ENCODE data around the gene NEGR1.

NEGR1 gene

DNA sequence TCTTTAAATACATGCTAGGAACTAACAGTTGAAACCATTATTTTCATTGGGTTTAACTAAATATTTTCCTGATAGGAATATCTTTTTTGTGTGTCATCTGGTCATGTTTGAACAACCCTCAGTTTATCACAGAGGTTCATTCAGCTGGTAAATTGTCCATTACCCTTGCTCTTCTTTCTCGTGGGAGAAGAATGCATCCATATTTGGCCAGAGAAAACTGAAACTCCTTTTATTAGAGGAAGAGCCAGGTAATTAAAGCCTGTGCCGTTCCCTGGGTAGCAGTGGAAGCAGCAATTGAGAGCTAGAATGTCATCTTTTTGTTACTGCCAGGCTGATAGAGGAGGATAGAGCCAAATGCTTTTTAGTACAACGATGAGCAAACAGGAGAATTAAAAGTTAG lies 614.3 kb downstream of the NEGR1 start:
- TF ChIP-seq ZFX (IDR thresholded peaks at IDR 0.05; ENCODE audit: borderline replicate concordance) = no peak
- TF ChIP-seq, protein P1, sequence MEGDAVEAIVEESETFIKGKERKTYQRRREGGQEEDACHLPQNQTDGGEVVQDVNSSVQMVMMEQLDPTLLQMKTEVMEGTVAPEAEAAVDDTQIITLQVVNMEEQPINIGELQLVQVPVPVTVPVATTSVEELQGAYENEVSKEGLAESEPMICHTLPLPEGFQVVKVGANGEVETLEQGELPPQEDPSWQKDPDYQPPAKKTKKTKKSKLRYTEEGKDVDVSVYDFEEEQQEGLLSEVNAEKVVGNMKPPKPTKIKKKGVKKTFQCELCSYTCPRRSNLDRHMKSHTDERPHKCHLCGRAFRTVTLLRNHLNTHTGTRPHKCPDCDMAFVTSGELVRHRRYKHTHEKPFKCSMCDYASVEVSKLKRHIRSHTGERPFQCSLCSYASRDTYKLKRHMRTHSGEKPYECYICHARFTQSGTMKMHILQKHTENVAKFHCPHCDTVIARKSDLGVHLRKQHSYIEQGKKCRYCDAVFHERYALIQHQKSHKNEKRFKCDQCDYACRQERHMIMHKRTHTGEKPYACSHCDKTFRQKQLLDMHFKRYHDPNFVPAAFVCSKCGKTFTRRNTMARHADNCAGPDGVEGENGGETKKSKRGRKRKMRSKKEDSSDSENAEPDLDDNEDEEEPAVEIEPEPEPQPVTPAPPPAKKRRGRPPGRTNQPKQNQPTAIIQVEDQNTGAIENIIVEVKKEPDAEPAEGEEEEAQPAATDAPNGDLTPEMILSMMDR (IDR thresholded peaks at IDR 0.05) = no peak
- no peak overlapping the region for H3K27ac ChIP-seq

DNA sequence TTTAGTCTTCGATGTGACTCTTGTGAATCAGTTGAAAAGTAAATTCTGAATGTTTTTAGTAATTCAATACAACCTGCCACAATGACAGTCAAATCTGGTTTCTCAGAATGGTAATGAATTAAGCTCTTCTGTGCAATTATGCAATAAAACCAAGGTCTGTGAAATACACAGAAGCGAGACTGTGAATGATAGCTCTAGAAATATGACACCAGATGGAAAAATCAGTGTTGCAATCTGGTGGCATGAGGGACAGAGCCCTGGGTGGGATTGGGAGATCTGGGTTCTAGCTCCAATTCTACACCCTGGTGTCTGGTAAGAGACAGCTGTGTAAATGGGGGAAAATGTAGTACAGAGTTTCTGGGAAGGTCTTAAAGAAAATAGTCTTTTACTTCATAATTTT lies 615.1 kb downstream of the NEGR1 start:
- TF ChIP-seq, protein P1 (IDR thresholded peaks at IDR 0.05) = no peak
- TF ChIP-seq ZFX (IDR thresholded peaks at IDR 0.05; ENCODE audit: borderline replicate concordance) = no peak
- no peak overlapping the region for H3K27ac ChIP-seq

DNA sequence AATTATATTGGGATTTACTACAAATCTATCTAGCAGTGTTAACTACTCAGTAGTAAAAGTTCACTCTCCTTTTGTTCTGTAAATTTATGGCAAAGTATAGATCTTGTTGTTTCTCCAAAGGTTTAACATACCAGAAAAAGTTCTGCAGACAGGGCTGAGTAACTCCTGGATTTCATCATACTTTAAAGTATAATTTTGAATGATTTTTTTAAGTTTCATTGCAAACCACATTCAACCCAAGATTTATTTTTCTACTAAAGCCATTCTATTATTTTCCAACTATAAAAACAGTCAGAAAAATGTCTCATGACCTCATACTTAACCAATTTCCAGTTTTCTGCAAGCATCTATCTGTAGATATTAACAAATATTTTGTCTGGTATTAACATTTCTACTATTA lies 615.7 kb downstream of the NEGR1 start:
- TF ChIP-seq, protein P1 (IDR thresholded peaks at IDR 0.05) = no peak
- TF ChIP-seq ZFX (IDR thresholded peaks at IDR 0.05; ENCODE audit: borderline replicate concordance) = no peak
- no peak overlapping the region for H3K27ac ChIP-seq

DNA sequence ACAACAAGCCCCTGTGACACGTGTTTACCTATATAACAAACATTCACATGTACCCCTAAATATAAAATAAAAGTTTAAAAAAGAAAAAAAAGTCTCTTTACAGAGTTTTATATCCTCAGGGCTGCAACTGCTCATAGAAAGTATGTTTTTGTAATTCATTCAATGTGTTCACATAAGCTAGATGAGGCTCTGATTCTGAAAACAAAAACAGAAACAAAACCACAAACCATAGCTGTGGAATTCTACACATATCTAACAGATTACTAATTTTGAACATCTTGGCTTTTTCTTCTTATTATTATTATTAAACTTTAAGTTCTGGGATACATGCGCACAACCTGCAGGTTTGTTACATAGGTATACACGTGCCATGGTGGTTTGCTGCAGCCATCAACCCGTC lies 621.9 kb downstream of the NEGR1 start:
- TF ChIP-seq, protein P1 (IDR thresholded peaks at IDR 0.05) = no peak
- no peak for TF ChIP-seq ZFX (IDR thresholded peaks at IDR 0.05; ENCODE audit: borderline replicate concordance)
- H3K27ac ChIP-seq = no peak overlapping the region

DNA sequence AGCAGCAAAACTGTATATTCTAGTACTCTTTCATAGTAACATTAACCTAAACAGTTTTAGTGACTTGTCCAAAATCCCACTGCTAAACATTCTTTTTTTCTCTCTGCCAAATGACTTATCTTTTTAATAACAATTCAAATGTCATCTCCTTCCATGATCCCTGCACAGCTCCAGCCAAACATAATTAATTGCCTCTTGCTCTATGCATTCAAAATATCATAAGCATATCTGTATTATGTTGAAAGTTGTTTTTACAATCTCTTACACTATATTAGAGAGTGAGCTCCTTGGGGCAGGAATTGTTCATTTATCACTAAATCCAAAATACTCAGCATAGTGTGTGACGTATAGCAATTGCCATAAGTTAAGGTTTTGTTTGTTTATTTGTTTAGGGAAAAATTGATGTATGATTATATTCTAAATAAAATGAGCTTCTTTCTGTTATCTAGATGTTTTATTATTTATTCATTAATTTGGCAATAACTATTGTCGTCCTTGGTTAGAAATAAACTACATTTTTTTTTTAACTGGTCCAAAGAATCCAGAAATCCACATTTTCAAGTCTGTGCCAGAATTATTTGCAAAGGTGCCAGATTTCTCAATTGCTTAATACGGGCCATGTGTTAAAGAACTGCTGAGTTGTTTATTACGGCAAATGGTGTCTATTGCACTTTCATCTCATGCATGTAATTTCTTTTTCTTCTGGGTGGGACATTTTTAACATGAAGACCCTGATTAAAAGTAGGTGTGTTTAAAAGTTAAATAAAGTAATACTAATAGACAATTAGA lies 624.3 kb downstream of the NEGR1 start:
- TF ChIP-seq, protein P1 (IDR thresholded peaks at IDR 0.05) = no peak
- no peak for TF ChIP-seq ZFX (IDR thresholded peaks at IDR 0.05; ENCODE audit: borderline replicate concordance)

DNA sequence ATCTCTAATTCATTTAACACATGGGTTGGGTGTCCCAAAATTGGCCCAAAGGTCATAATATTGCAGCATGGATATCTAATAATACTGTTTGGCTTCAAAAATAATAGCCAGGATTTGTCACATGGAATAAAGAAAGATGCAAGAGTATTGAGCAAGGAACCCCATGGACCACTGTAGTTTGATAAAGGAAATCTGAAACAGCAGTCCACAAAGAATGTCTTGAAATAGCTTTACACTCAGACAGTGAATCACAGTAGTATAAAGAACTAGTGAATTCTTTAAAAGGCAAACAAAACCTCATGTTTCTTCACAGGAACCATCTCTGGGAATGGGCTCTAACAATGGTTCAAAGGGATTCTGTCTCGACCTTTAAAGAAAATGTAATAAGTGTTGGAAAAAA lies 625.4 kb downstream of the NEGR1 start:
- TF ChIP-seq, protein P1 (IDR thresholded peaks at IDR 0.05) = no peak
- no peak for TF ChIP-seq ZFX (IDR thresholded peaks at IDR 0.05; ENCODE audit: borderline replicate concordance)
- no peak overlapping the region for H3K27ac ChIP-seq

More for the DNA sequence above, 624.3 kb downstream of the NEGR1 start:
- no peak overlapping the region for H3K27ac ChIP-seq

DNA sequence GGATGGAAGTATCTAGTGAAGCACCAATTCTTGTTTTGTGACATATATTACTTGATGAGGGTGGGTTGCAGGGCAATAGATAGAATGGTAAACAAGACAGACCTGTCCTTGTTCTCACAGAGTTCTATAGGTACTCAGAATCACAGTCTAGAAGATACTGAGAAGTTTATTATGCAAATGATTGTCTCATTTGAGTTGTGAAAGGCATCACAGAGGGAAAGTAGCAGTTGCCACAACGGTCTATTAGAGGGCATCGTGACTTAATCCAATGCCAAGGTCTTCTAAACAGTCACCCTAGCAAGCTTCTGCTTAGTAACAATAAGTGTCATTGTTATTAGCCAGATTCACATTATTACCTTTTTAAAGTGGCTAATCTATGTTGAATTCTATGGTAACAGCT lies 626.7 kb downstream of the NEGR1 start:
- TF ChIP-seq, protein P1 (IDR thresholded peaks at IDR 0.05) = no peak
- no peak for TF ChIP-seq ZFX (IDR thresholded peaks at IDR 0.05; ENCODE audit: borderline replicate concordance)

More for the DNA sequence above, 626.7 kb downstream of the NEGR1 start:
- H3K27ac ChIP-seq = no peak overlapping the region

Measured in 22Rv1 (cell line).